ENCODE results near the gene VRK2. TPM values are rescaled to one million over a fixed set of nuclear protein-coding genes. Genes with fewer than 3 reads are reported as not detected.
A peak's percentile ranks its signal among the peaks of the same experiment; 100 is the strongest.

Gene VRK2
- total RNA-seq, 1 experiment from 2014 or later, result 33.0 TPM

DNA sequence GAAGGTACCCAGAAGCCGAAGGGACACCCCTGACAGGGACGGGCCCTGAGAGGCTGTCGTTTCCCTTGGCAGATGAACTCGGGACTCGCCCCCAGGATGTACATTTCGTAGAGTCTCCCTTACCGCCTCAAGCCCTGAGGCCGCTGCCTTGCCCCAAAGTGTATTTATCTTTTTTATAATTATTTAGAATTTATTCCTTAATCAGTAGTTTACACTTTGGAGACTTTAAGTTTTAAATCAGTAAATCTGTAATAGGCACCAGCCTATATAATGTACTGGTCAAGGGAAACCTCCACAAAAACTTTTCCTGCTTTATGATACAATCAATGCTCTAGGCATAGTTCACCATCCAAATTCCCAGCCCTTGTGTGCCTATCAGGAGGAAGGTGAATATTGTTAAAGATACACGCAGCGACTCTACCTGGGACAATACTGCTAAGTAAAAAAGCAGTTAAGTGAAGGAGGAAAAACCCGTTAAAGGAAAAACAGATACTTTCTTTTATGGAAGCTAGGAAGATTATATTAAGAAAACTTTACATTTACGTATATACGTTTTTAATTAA lies 848 bp downstream of the VRK2 start:
- no peak for TF ChIP-seq POLR2A (IDR thresholded peaks at IDR 0.05; ENCODE audit: borderline replicate concordance, extremely low read depth, insufficient read depth, insufficient read length)
- no peak for TF ChIP-seq YY1 (IDR thresholded peaks at IDR 0.05; ENCODE audit: extremely low read depth, insufficient replicate concordance, low read depth, low read length)
- no peak for TF ChIP-seq CBX3 (IDR thresholded peaks at IDR 0.05; ENCODE audit: low read depth)
- TF ChIP-seq EGR1 (IDR thresholded peaks at IDR 0.05; ENCODE audit: low read depth), result no peak
- TF ChIP-seq SIN3A (IDR thresholded peaks at IDR 0.05; ENCODE audit: low read depth), result no peak
- TF ChIP-seq, protein P1, sequence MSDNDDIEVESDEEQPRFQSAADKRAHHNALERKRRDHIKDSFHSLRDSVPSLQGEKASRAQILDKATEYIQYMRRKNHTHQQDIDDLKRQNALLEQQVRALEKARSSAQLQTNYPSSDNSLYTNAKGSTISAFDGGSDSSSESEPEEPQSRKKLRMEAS (IDR thresholded peaks at IDR 0.05), result no peak
- Histone ChIP-seq H3K27ac (ENCODE audit: low read depth, low read length) (peak overlapping the region; percentile 92), H3K4me1 (ENCODE audit: control insufficient read depth in 1 of 2, insufficient read depth in 2 of 2, low read length in 2 of 2) (peaks cover 23 to 45% of the 10 kb centered on the region in 2 experiments), H3K36me3 (ENCODE audit: control insufficient read depth in 1 of 2, insufficient read depth in 2 of 2, low read length in 2 of 2) (peaks cover 5 to 13% of the 10 kb centered on the region in 2 experiments; a peak in 2 of 4 replicates), H3K9me2 (ENCODE audit: insufficient read depth) (no peaks in the 10 kb centered on the region), H3K9ac (ENCODE audit: low read length) (peak overlapping the region; percentile 75), H3K4me3 (replicated peaks in 1 of 2; ENCODE audit: low read depth in 1 of 2, low read length in 2 of 2) (peak overlapping the region; percentile 70 to 71), H3K79me2 (ENCODE audit: insufficient read depth, low read length) (peaks cover 50% of the 10 kb centered on the region), H2AFZ (ENCODE audit: low read depth, low read length, poor library complexity, severe bottlenecking) (no peak overlapping the region), H4K20me1 (ENCODE audit: insufficient read depth) (no peaks in the 10 kb centered on the region), H3K9me3 (ENCODE audit: control insufficient read depth in 1 of 2, insufficient read depth in 1 of 2, low read depth in 1 of 2, low read length in 2 of 2) (no peaks in the 10 kb centered on the region), H3K27me3 (ENCODE audit: insufficient read depth, low read length) (no peaks in the 10 kb centered on the region), H3K4me2 (ENCODE audit: low read length) (peak overlapping the region; percentile 83)
- POLR2A ChIA-PET, result no interaction called here
- RAD21 ChIA-PET (ENCODE audit: low non-redundant PET in 1 of 2, low total read pairs in 2 of 2, uncharacterized antibody in 2 of 2, unreplicated experiment in 2 of 2), result no interaction called here
- DNase-seq (ENCODE audit: low read depth, low spot score) (no peak), ATAC-seq (peak; percentile 21; the same call in 1 of the 2 replicates)
- no TSS peak for BruUV-seq (replicated peaks)
- CTCF ChIA-PET, result no interaction called here
- intact Hi-C loops (cut with micrococcal nuclease), result loop anchor here (2.0 kb wide), 1 partner anchor 61 kb away; no protein-coding TSS in a partner anchor

DNA sequence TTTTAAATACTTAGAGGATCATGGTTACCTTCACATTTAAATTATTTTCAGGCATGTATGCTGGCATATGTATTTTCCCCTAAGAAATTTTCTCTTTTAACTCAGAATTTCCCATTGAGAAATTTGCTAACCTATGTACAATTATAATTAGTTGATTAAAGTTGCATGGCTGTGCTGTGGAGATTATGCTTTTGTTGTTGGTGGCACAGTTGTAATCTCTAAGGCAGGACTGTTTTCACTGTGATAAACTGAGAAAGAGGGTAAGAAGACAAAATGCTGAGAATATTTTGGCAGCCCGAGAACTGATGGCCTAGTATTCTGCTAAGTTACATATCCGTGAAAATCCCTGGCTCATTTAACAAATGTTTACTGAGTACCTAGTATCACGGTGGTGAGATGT lies 1.4 kb downstream of the VRK2 start:
- Histone ChIP-seq H3K79me2 (ENCODE audit: insufficient read depth, low read length) (peaks cover 54% of the 10 kb centered on the region), H3K36me3 (ENCODE audit: control insufficient read depth in 1 of 2, insufficient read depth in 2 of 2, low read length in 2 of 2) (peaks cover 5 to 17% of the 10 kb centered on the region in 2 experiments; a peak in 2 of 4 replicates), H2AFZ (ENCODE audit: low read depth, low read length, poor library complexity, severe bottlenecking) (no peak overlapping the region), H4K20me1 (ENCODE audit: insufficient read depth) (no peaks in the 10 kb centered on the region), H3K4me3 (replicated peaks in 1 of 2; ENCODE audit: low read depth in 1 of 2, low read length in 2 of 2) (peak overlapping the region in 1 of 2 experiments; percentile 70; a peak in 2 of 4 replicates), H3K4me2 (ENCODE audit: low read length) (peak overlapping the region; percentile 83), H3K9ac (ENCODE audit: low read length) (peak overlapping the region; percentile 75), H3K27me3 (ENCODE audit: insufficient read depth, low read length) (no peaks in the 10 kb centered on the region), H3K9me3 (ENCODE audit: control insufficient read depth in 1 of 2, insufficient read depth in 1 of 2, low read depth in 1 of 2, low read length in 2 of 2) (no peaks in the 10 kb centered on the region), H3K27ac (ENCODE audit: low read depth, low read length) (peak overlapping the region; percentile 92; the same call in 1 of the 2 replicates), H3K9me2 (ENCODE audit: insufficient read depth) (no peaks in the 10 kb centered on the region), H3K4me1 (ENCODE audit: control insufficient read depth in 1 of 2, insufficient read depth in 2 of 2, low read length in 2 of 2) (peaks cover 20 to 43% of the 10 kb centered on the region in 2 experiments)
- intact Hi-C loops (cut with micrococcal nuclease), result loop anchor here (2.0 kb wide), 1 partner anchor 61 kb away; no protein-coding TSS in a partner anchor
- CTCF ChIA-PET, result no interaction called here
- POLR2A ChIA-PET, result no interaction called here
- ATAC-seq (no peak), DNase-seq (ENCODE audit: low read depth, low spot score) (no peak)
- RAD21 ChIA-PET (ENCODE audit: low non-redundant PET in 1 of 2, low total read pairs in 2 of 2, uncharacterized antibody in 2 of 2, unreplicated experiment in 2 of 2), result no interaction called here
- no TSS peak for BruUV-seq (replicated peaks)
- TF ChIP-seq EZH2 (IDR thresholded peaks at IDR 0.05) (no peak), SP1 (IDR thresholded peaks at IDR 0.05; ENCODE audit: low read depth) (no peak), FOSL1 (IDR thresholded peaks at IDR 0.05; ENCODE audit: low read depth) (no peak), RAD21 (IDR thresholded peaks at IDR 0.05; ENCODE audit: low read depth) (no peak), POLR2A (IDR thresholded peaks at IDR 0.05; ENCODE audit: borderline replicate concordance, extremely low read depth, insufficient read depth, insufficient read length) (no peak), TCF7L2 (IDR thresholded peaks at IDR 0.05; ENCODE audit: borderline replicate concordance, extremely low read depth, insufficient read depth, insufficient read length) (no peak), CBX3 (IDR thresholded peaks at IDR 0.05; ENCODE audit: low read depth) (no peak), YY1 (IDR thresholded peaks at IDR 0.05; ENCODE audit: extremely low read depth, insufficient replicate concordance, low read depth, low read length) (no peak), ZFX (IDR thresholded peaks at IDR 0.05) (no peak)
- TF ChIP-seq, protein P2, sequence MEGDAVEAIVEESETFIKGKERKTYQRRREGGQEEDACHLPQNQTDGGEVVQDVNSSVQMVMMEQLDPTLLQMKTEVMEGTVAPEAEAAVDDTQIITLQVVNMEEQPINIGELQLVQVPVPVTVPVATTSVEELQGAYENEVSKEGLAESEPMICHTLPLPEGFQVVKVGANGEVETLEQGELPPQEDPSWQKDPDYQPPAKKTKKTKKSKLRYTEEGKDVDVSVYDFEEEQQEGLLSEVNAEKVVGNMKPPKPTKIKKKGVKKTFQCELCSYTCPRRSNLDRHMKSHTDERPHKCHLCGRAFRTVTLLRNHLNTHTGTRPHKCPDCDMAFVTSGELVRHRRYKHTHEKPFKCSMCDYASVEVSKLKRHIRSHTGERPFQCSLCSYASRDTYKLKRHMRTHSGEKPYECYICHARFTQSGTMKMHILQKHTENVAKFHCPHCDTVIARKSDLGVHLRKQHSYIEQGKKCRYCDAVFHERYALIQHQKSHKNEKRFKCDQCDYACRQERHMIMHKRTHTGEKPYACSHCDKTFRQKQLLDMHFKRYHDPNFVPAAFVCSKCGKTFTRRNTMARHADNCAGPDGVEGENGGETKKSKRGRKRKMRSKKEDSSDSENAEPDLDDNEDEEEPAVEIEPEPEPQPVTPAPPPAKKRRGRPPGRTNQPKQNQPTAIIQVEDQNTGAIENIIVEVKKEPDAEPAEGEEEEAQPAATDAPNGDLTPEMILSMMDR (IDR thresholded peaks at IDR 0.05 in 2 of 3, conservative IDR thresholded peaks at IDR 0.05 in 1 of 3; ENCODE audit: borderline replicate concordance in 1 of 3, insufficient read depth in 1 of 3, low read depth in 2 of 3, low read length in 2 of 3), result no peak
- TF ChIP-seq, protein P3, sequence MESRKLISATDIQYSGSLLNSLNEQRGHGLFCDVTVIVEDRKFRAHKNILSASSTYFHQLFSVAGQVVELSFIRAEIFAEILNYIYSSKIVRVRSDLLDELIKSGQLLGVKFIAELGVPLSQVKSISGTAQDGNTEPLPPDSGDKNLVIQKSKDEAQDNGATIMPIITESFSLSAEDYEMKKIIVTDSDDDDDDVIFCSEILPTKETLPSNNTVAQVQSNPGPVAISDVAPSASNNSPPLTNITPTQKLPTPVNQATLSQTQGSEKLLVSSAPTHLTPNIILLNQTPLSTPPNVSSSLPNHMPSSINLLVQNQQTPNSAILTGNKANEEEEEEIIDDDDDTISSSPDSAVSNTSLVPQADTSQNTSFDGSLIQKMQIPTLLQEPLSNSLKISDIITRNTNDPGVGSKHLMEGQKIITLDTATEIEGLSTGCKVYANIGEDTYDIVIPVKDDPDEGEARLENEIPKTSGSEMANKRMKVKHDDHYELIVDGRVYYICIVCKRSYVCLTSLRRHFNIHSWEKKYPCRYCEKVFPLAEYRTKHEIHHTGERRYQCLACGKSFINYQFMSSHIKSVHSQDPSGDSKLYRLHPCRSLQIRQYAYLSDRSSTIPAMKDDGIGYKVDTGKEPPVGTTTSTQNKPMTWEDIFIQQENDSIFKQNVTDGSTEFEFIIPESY (IDR thresholded peaks at IDR 0.05; ENCODE audit: extremely low read depth, insufficient replicate concordance, low read length), result no peak
